ENCODE results near the gene S1PR1. TPM values are rescaled to one million over a fixed set of nuclear protein-coding genes. Genes with fewer than 3 reads are reported as not detected.

Gene S1PR1
- total RNA-seq, 2 experiments from 2014 or later: 129 to 131 TPM

- no peak for DNase-seq
- Mint-ChIP-seq H3K27me3 (ENCODE audit: low read depth) (no peaks in the 10 kb centered on the region), H3K4me1 (ENCODE audit: low read depth) (peaks cover 52% of the 10 kb centered on the region), H3K36me3 (ENCODE audit: low read depth) (no peaks in the 10 kb centered on the region), H3K9me3 (no peaks in the 10 kb centered on the region), H3K27ac (peak overlapping the region; percentile 15), H3K4me3 (no peak overlapping the region)
- intact Hi-C loops (cut with micrococcal nuclease): loop anchor here (1.0 kb wide), 1 partner anchor 10 kb away; no protein-coding TSS in a partner anchor
- CTCF ChIA-PET: interaction anchor here (0.5 to 3.7 kb wide), 11 partner anchors 12 to 636 kb away, joined by 3 to 38 read pairs (median 4); no protein-coding TSS in a partner anchor
Observed at GRCh38 chr1:101251504-101251903, 14.7 kb downstream of the S1PR1 start.

GRCh38 chr1:101253976-101254674 lies 17.3 kb downstream of the S1PR1 start:
- H3K4me1 Mint-ChIP-seq (ENCODE audit: low read depth): peaks cover 61% of the 10 kb centered on the region
- H3K4me3 Mint-ChIP-seq: no peak overlapping the region
- no peaks in the 10 kb centered on the region for H3K9me3 Mint-ChIP-seq
- CTCF ChIA-PET: interaction anchor here (0.7 to 3.7 kb wide), 6 partner anchors 26 to 118 kb away, joined by 3 to 38 read pairs (median 4); no protein-coding TSS in a partner anchor
- no peaks in the 10 kb centered on the region for H3K27me3 Mint-ChIP-seq (ENCODE audit: low read depth)
- no peak for DNase-seq
- intact Hi-C loops (cut with micrococcal nuclease): no loop called here
- H3K27ac Mint-ChIP-seq: no peak overlapping the region
- no peaks in the 10 kb centered on the region for H3K36me3 Mint-ChIP-seq (ENCODE audit: low read depth)

GRCh38 chr1:101257500-101258325 lies 20.9 kb downstream of the S1PR1 start:
- CTCF ChIA-PET: interaction anchor here (0.7 to 0.9 kb wide), 3 partner anchors 28 to 33 kb away, joined by 3 to 6 read pairs (median 3); no protein-coding TSS in a partner anchor
- Mint-ChIP-seq H3K27ac (no peak overlapping the region), H3K36me3 (ENCODE audit: low read depth) (no peaks in the 10 kb centered on the region), H3K4me1 (ENCODE audit: low read depth) (peaks cover 66% of the 10 kb centered on the region), H3K9me3 (no peaks in the 10 kb centered on the region), H3K27me3 (ENCODE audit: low read depth) (no peaks in the 10 kb centered on the region), H3K4me3 (no peak overlapping the region)
- intact Hi-C loops (cut with micrococcal nuclease): no loop called here
- no peak for DNase-seq

- Mint-ChIP-seq H3K27ac (peak overlapping the region; percentile 77), H3K9me3 (no peaks in the 10 kb centered on the region), H3K4me1 (ENCODE audit: low read depth) (peaks cover 67% of the 10 kb centered on the region), H3K4me3 (no peak overlapping the region), H3K36me3 (ENCODE audit: low read depth) (no peaks in the 10 kb centered on the region), H3K27me3 (ENCODE audit: low read depth) (no peaks in the 10 kb centered on the region)
- no peak for DNase-seq
- CTCF ChIA-PET: interaction anchor here (0.7 to 1.1 kb wide), 2 partner anchors 20 to 122 kb away, joined by 3 to 4 read pairs; no protein-coding TSS in a partner anchor
- intact Hi-C loops (cut with micrococcal nuclease): loop anchor here (1.0 kb wide), 4 partner anchors 25 to 304 kb away; no protein-coding TSS in a partner anchor
Observed at GRCh38 chr1:101259744-101260148, 22.9 kb downstream of the S1PR1 start.

GRCh38 chr1:101260556-101261350 lies 23.9 kb downstream of the S1PR1 start:
- no peaks in the 10 kb centered on the region for H3K27me3 Mint-ChIP-seq (ENCODE audit: low read depth)
- no peak overlapping the region for H3K4me3 Mint-ChIP-seq
- no peaks in the 10 kb centered on the region for H3K9me3 Mint-ChIP-seq
- H3K36me3 Mint-ChIP-seq (ENCODE audit: low read depth): no peaks in the 10 kb centered on the region
- peaks cover 75% of the 10 kb centered on the region for H3K4me1 Mint-ChIP-seq (ENCODE audit: low read depth)
- H3K27ac Mint-ChIP-seq: peak overlapping the region; percentile 77
- intact Hi-C loops (cut with micrococcal nuclease): no loop called here
- CTCF ChIA-PET: interaction anchor here (0.7 to 1.3 kb wide), 6 partner anchors 19 to 148 kb away, joined by 3 to 4 read pairs (median 3); no protein-coding TSS in a partner anchor
- DNase-seq: no peak

- DNase-seq: no peak
- Mint-ChIP-seq H3K27me3 (ENCODE audit: low read depth) (no peaks in the 10 kb centered on the region), H3K9me3 (no peaks in the 10 kb centered on the region), H3K4me3 (no peak overlapping the region), H3K4me1 (ENCODE audit: low read depth) (peaks cover 72% of the 10 kb centered on the region), H3K27ac (no peak overlapping the region), H3K36me3 (ENCODE audit: low read depth) (no peaks in the 10 kb centered on the region)
- intact Hi-C loops (cut with micrococcal nuclease): no loop called here
- CTCF ChIA-PET: interaction anchor here (0.6 to 3.7 kb wide), 4 partner anchors 27 to 332 kb away, joined by 3 to 18 read pairs (median 3); no protein-coding TSS in a partner anchor
Observed at GRCh38 chr1:101261623-101262022, 24.8 kb downstream of the S1PR1 start.

GRCh38 chr1:101262060-101262459 lies 25.2 kb downstream of the S1PR1 start:
- peak overlapping the region; percentile 58 for H3K4me3 Mint-ChIP-seq
- no peaks in the 10 kb centered on the region for H3K27me3 Mint-ChIP-seq (ENCODE audit: low read depth)
- no peaks in the 10 kb centered on the region for H3K36me3 Mint-ChIP-seq (ENCODE audit: low read depth)
- peak overlapping the region; percentile 71 for H3K27ac Mint-ChIP-seq
- H3K9me3 Mint-ChIP-seq: no peaks in the 10 kb centered on the region
- H3K4me1 Mint-ChIP-seq (ENCODE audit: low read depth): peaks cover 73% of the 10 kb centered on the region
- CTCF ChIA-PET: interaction anchor here (0.6 to 3.7 kb wide), 3 partner anchors 26 to 333 kb away, joined by 3 to 18 read pairs (median 3); no protein-coding TSS in a partner anchor
- intact Hi-C loops (cut with micrococcal nuclease): no loop called here
- no peak for DNase-seq

- CTCF ChIA-PET: interaction anchor here (0.7 to 3.7 kb wide), 2 partner anchors 26 to 501 kb away, joined by 3 to 18 read pairs; no protein-coding TSS in a partner anchor
- Mint-ChIP-seq H3K27ac (peak overlapping the region; percentile 71), H3K4me1 (ENCODE audit: low read depth) (peaks cover 66% of the 10 kb centered on the region), H3K4me3 (peak overlapping the region; percentile 58), H3K27me3 (ENCODE audit: low read depth) (no peaks in the 10 kb centered on the region), H3K36me3 (ENCODE audit: low read depth) (no peaks in the 10 kb centered on the region), H3K9me3 (no peaks in the 10 kb centered on the region)
- intact Hi-C loops (cut with micrococcal nuclease): no loop called here
- peak; percentile 36 for DNase-seq
Observed at GRCh38 chr1:101262630-101263348, 26.0 kb downstream of the S1PR1 start.

- DNase-seq: peak; percentile 47
- Mint-ChIP-seq H3K27me3 (ENCODE audit: low read depth) (no peaks in the 10 kb centered on the region), H3K4me3 (peak overlapping the region; percentile 57), H3K36me3 (ENCODE audit: low read depth) (no peaks in the 10 kb centered on the region), H3K9me3 (no peaks in the 10 kb centered on the region), H3K27ac (peak overlapping the region; percentile 32), H3K4me1 (ENCODE audit: low read depth) (peaks cover 52% of the 10 kb centered on the region)
- intact Hi-C loops (cut with micrococcal nuclease): loop anchor here (1.0 kb wide), 1 partner anchor 16 kb away; no protein-coding TSS in a partner anchor
- CTCF ChIA-PET: interaction anchor here (1.1 to 3.7 kb wide), 3 partner anchors 24 to 26 kb away, joined by 3 to 18 read pairs (median 5); no protein-coding TSS in a partner anchor
Observed at GRCh38 chr1:101264697-101265096, 27.9 kb downstream of the S1PR1 start.

GRCh38 chr1:101265684-101266083 lies 28.9 kb downstream of the S1PR1 start:
- DNase-seq: no peak
- intact Hi-C loops (cut with micrococcal nuclease): no loop called here
- no peaks in the 10 kb centered on the region for H3K9me3 Mint-ChIP-seq
- no peak overlapping the region for H3K27ac Mint-ChIP-seq
- no peaks in the 10 kb centered on the region for H3K36me3 Mint-ChIP-seq (ENCODE audit: low read depth)
- no peak overlapping the region for H3K4me3 Mint-ChIP-seq
- CTCF ChIA-PET: interaction anchor here (1.2 to 1.4 kb wide), 3 partner anchors 23 to 26 kb away, joined by 3 to 4 read pairs (median 3); no protein-coding TSS in a partner anchor
- H3K27me3 Mint-ChIP-seq (ENCODE audit: low read depth): no peaks in the 10 kb centered on the region
- peaks cover 42% of the 10 kb centered on the region for H3K4me1 Mint-ChIP-seq (ENCODE audit: low read depth)

- intact Hi-C loops (cut with micrococcal nuclease): no loop called here
- no peaks in the 10 kb centered on the region for H3K27me3 Mint-ChIP-seq (ENCODE audit: low read depth)
- no peak overlapping the region for H3K4me3 Mint-ChIP-seq
- H3K4me1 Mint-ChIP-seq (ENCODE audit: low read depth): peaks cover 33% of the 10 kb centered on the region
- CTCF ChIA-PET: interaction anchor here (1.2 to 2.5 kb wide), 4 partner anchors 12 to 32 kb away, joined by 3 to 12 read pairs (median 5); no protein-coding TSS in a partner anchor
- peaks cover 9% of the 10 kb centered on the region for H3K9me3 Mint-ChIP-seq
- DNase-seq: no peak
- H3K27ac Mint-ChIP-seq: no peak overlapping the region
- H3K36me3 Mint-ChIP-seq (ENCODE audit: low read depth): peaks cover 3% of the 10 kb centered on the region
Observed at GRCh38 chr1:101267082-101267481, 30.3 kb downstream of the S1PR1 start.

Data from activated naive CD4-positive, alpha-beta T cell treated with anti-CD3 and anti-CD28 coated beads for 36 hours (primary cell).